ENCODE results near the gene TMEM123.

Gene TMEM123

DNA sequence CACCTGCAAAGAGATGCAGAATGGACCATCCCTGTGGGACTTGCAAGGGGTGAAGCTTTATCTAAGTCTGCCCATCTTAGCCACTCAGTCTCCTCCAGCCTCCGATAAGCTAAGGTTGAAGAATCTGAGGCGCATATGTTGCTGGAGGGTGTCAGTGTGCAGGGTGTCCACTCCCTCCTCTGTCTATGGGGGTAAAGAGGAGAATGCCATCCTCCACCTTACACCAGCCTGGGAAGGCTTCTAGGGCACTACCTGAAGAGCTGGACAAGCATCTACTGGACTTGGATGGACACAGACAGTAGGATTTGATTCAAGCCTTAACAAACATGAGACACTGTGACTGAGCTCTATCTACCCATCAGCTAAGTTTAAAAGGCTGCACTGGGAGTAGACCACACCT, 46.5 kb downstream of the TMEM123 start:
- Histone ChIP-seq H3K36me3 (peaks cover 13% of the 10 kb centered on the region), H3K4me3 (ENCODE audit: low read depth, low read length) (no peak overlapping the region), H3K27me3 (no peaks in the 10 kb centered on the region), H3K9me3 (no peaks in the 10 kb centered on the region), H3K4me1 (peaks cover 13% of the 10 kb centered on the region)
- TF ChIP-seq CTCF (IDR thresholded peaks at IDR 0.05; ENCODE audit: low read depth, low read length), result no peak
- no peak for DNase-seq

GRCh38 chr11:102405501-102405900, 47.1 kb downstream of the TMEM123 start:
- peaks cover 13% of the 10 kb centered on the region for H3K4me1 ChIP-seq
- no peak for DNase-seq
- H3K9me3 ChIP-seq, result no peaks in the 10 kb centered on the region
- peaks cover 19% of the 10 kb centered on the region for H3K36me3 ChIP-seq
- TF ChIP-seq CTCF (IDR thresholded peaks at IDR 0.05; ENCODE audit: low read depth, low read length), result no peak
- H3K27me3 ChIP-seq, result no peaks in the 10 kb centered on the region
- no peak overlapping the region for H3K4me3 ChIP-seq (ENCODE audit: low read depth, low read length)

- no peaks in the 10 kb centered on the region for H3K4me1 ChIP-seq
- no peak for DNase-seq
- H3K9me3 ChIP-seq, result no peaks in the 10 kb centered on the region
- no peaks in the 10 kb centered on the region for H3K27me3 ChIP-seq
- H3K4me3 ChIP-seq (ENCODE audit: low read depth, low read length), result no peak overlapping the region
- peaks cover 44% of the 10 kb centered on the region for H3K36me3 ChIP-seq
- TF ChIP-seq CTCF (IDR thresholded peaks at IDR 0.05; ENCODE audit: low read depth, low read length), result no peak
Measured at GRCh38 chr11:102402548-102402947, 50.0 kb downstream of the TMEM123 start.

DNA sequence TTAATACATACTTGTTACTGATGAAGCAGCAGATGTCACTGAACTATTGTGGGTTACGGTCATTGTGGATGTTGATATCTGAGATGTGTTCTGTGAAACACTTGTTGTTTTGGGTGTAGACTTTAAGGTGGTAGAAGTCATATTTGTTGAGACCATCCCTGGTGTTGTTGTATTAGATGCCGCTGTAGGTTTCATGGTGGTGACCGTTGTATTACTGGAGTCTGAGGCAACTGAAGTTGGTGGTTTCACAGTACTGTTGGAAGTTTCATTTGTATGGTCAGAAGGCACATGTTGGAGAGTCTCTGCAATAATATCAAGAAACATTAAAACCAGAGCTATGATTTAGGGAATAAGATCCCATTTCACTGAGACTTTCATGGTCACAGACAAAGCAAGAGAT, 50.7 kb downstream of the TMEM123 start:
- no peaks in the 10 kb centered on the region for H3K4me1 ChIP-seq
- peaks cover 50% of the 10 kb centered on the region for H3K36me3 ChIP-seq
- TF ChIP-seq CTCF (IDR thresholded peaks at IDR 0.05; ENCODE audit: low read depth, low read length), result no peak
- H3K4me3 ChIP-seq (ENCODE audit: low read depth, low read length), result no peak overlapping the region
- no peaks in the 10 kb centered on the region for H3K27me3 ChIP-seq
- DNase-seq, result no peak
- H3K9me3 ChIP-seq, result no peaks in the 10 kb centered on the region

GRCh38 chr11:102400603-102401002, 52.0 kb downstream of the TMEM123 start:
- Histone ChIP-seq H3K27me3 (no peaks in the 10 kb centered on the region), H3K4me1 (no peaks in the 10 kb centered on the region), H3K36me3 (peaks cover 56% of the 10 kb centered on the region), H3K9me3 (no peaks in the 10 kb centered on the region), H3K4me3 (ENCODE audit: low read depth, low read length) (no peak overlapping the region)
- DNase-seq, result no peak
- no peak for TF ChIP-seq CTCF (IDR thresholded peaks at IDR 0.05; ENCODE audit: low read depth, low read length)

DNA sequence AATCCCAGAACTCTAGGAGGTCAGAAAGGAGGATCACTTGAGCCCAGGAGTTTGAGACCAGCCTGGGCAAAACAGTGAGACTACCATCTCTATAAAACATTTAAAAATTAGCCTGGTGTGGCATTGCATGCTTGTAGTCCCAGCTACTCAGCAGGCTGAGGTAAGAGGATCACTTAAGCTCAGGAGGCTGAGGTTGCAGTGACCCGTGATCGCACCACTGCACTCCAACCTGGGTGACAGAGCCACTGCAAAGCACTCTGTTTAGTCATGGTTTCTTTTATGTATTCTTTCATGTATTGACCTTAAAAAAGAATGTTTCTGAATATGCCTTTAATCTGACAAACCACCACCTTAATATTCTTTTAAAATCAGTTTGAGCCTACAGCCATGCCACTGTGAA, 53.4 kb downstream of the TMEM123 start:
- no peaks in the 10 kb centered on the region for H3K4me1 ChIP-seq
- H3K27me3 ChIP-seq, result no peaks in the 10 kb centered on the region
- DNase-seq, result no peak
- peaks cover 59% of the 10 kb centered on the region for H3K36me3 ChIP-seq
- H3K4me3 ChIP-seq (ENCODE audit: low read depth, low read length), result no peak overlapping the region
- H3K9me3 ChIP-seq, result no peaks in the 10 kb centered on the region
- no peak for TF ChIP-seq CTCF (IDR thresholded peaks at IDR 0.05; ENCODE audit: low read depth, low read length)
